CD4-positive, alpha-beta T cell treated with Interleukin-4 for 1 hour (primary cell): ENCODE data around the gene UBASH3B.
"Not testable (repeated sequence)": the region's sequence is repeated elsewhere in the genome, so short reads cannot be mapped to it uniquely, and the experiment has no call there.

Experiments
- DNase-seq, 2 donors: peaks; one replicate each; pipeline ENCODE4 v3.0.0-alpha.2; 2020 to 2022

UBASH3B gene

DNA sequence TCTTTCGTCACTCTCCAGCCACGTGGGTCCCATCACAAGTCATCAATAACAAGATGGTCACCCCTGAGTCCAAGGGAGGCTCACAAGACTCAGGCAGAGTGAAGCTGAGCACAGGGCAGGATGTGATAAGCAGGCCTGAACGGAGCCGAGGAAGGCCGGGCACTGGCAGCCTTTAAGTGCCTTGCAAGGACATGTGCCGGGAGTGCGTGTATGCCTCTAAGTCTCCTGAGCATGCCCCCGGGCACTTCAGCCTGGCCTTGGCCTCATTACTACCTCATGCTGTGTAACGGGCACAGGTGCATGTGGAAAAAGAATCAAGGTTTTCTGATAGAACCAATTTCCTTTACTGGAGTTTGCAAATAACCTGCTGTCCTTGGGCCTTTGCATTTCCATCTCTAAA, 55.8 kb downstream of the UBASH3B start:
- no peak for DNase-seq

DNA sequence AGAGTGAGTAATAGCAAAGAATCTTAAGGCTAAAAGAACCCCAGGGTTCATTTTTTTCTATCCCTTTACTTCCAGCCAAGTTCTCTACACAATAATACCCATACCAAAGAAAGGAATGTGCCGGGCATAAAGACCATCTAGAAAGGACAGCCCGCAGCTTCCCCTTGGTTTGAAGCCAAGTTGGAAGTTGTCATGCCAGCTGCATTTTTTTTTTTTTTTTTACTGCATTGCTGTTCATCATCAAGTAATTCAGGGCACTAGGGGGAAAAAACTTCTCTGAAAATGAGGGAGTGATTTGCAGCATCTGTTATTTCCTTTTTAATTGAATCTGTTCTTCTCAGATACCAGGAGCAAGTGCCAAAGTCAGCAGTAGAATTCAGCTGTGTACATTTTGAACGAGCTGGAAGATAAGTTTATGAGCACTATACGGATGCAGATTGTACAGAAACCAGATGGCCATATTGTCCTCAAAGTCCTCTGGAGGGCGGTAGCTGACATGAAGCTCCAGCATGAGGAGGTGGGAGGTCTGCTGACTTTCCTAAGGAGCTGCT, 56.4 kb downstream of the UBASH3B start:
- no peak for DNase-seq

DNA sequence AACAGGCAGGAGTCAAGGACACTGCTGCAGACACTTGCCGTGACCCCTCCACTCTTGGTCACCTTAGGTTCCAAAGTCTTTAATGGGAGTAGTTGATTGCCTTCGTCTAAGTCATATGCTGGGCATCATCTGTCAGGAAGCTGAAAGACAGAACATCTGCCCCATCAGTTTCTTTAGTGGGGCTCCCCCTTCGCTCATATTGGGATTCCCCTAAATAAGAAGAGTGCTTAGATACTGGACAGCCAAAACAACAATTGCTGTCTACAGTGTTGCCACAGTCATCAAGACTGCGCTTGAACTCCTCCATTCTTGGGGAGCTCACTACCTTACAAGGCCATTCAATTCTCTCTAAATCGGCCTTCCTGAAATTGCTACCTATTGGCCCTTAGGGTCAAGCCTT, 58.5 kb downstream of the UBASH3B start:
- peak in 1 of 2 donors; percentile 60 for DNase-seq

DNA sequence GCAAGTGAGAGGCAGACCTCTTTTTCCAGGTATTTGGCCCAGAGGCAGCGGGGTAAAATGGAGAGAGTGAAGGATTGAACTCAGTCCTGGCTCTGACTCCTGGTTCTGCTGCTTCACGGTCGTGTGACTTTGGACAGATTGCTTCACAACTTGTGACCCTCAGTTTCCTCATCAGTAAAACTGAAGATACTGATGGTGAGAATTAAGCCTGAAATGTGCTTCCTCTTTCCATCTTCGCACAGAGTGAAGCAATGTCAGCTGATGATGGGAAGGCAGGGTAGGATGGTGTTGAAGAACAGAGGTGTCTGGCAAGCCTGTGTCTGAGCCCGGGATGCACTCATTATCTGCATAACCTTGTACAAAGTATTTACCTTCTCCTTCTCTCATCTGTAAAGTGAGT, 59.0 kb downstream of the UBASH3B start:
- peak in 1 of 2 donors; percentile 53 for DNase-seq

DNA sequence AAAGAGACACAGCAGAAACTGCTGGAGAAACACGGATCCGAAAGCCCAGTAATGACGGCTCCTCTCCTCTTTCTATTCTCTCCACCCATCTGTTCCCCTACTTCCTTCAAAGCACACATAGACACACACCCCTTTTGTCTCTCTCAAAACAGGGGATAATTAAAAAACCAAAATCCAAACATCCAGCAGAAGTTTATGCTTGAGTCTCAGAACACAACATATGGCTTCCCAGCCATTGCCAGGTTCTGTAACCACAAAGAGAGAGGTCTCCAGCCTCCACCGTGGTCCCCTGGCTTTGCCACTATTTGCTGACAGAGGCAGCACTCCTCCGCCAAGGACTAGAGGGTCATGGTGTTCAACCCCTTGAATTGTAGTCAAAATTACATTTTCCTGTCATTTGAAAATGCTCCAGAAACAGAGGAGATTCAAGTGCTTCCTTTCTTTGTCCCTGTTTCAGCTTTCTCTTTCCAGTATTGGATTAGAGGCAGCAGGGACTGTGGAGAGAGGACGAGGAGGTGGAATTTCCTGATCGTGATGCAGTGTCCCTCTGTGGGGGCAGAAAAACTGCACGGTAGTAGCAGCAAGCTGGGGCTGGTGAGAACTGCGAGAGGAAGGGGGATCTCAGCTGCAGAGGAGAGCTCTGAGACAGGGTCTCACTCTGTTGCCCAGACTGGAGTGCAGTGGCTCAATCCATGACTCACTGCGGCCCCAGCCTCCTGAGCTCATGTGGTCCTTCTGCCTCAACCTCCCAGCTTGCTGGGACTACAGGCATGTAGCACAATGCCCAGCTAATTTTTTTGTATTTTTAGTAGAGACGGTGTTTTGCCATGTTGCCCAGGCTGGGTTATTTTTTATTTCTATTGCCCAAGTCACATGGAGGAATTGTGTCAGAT, 60.3 kb downstream of the UBASH3B start:
- DNase-seq = no peak

DNA sequence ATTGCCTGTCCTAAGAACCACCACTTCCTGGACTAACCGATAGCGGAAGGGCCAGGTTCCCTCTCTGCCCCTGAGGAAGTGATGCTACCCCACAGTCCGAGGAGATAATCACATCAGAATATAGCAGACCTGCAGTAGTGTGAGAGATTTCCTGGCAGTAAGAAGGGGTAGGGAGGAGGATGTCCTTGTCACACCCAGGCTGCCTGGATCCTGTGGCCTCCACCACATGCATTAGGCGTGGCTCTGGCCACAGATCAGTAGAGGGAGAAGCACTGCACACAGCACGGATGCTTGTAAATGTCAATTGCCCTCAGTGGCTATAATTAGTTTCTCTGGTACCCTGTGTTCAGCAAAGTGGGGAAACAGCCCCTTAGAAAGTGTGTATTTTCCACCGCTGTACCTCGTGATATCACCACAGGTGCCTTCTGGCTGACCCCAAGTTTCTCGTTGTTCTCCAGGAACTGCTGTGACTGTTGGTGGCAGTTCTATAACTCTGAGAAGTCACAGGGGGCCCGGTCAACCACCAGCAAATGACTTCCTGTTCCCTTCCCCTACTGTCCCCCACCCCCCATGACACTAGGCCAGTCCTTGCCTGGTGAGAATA, 61.8 kb downstream of the UBASH3B start:
- DNase-seq = peak; percentile 44 to 76

DNA sequence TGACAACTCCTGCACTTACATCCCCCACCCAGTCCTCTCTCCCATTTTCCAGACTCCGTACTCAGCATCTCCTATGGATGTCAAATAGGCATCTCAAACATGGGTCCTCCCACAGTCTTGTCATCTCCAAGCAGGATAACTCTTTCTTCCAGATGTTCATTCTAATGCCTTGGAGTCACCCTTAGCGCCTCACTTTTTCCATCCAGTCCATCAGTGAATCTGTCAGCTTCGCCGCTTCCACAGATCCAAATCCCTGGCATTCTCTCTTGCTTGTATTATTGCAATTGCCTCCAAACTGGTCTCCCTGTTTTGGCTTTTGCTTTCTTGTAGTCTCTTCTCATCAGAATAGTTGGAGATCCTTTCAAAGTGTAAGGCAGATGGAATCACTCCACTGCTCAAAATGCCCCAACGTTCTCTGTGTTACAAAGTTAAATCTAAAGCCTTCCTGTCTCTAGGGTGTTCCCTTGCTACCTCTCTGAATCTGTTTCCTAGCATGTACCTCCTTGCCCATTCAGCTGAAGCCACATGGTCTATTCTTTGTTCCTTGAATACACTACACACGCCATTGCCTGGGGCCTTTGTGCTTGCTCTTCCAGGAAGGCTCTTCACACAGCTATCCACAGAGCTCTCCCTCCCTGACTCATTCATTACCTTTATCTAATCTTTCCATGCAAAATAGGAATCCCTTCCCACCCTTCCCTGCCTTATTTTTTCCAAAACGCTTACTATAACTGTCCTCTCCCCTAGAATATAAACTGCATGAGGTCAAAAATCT, 64.8 kb downstream of the UBASH3B start:
- no peak for DNase-seq

DNA sequence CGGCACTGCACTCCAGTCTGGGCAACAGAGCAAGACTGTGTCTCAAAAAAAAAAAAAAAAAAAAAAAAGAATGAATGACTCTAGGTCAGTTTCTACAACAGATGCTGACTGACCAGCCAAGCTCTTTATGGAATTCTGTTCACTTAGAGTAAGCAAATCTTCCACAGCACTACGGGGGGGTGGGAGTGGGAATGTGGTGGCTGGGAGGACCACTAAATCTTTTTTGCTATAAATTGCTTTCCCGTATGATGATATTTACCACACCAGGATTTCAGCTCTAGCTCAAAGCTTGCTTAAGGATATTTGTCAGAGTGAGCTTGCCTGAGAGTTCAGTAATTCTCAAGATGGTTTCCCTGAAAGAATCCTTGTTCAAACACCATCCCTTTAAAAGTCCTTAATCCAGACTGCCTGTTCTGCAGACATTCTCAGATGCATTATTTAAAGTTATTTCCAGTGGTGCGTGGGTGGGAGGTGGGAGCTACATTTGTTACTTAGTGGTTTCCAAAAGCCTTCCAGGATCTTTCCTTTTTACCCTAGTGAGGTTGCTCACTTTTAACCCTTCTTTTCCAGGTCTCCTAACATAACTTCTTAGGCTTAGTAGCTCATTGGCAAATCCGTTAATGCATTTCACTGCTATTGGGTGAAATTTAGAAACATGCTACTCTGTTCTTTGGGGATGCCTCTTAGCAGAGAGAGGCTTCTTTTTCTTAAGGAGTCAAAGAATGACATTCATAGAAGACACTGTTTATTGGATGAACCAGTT, 65.9 kb downstream of the UBASH3B start:
- no peak for DNase-seq

DNA sequence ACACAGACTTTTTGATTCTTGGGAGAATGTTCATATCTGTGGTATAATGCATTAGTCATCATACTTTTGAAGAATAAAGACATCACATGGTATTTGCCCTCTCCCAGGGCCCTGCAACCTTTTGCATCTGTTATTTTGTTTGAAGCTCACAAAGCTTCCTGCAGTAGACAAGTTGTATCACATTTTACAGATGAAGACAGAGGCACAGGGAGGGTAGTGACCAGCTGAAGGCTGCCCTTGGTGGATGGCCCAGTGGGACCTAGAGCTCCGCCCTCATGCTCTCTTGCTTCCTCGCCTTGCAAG, 66.4 kb downstream of the UBASH3B start:
- DNase-seq = peak in 1 of 2 donors; percentile 30

DNA sequence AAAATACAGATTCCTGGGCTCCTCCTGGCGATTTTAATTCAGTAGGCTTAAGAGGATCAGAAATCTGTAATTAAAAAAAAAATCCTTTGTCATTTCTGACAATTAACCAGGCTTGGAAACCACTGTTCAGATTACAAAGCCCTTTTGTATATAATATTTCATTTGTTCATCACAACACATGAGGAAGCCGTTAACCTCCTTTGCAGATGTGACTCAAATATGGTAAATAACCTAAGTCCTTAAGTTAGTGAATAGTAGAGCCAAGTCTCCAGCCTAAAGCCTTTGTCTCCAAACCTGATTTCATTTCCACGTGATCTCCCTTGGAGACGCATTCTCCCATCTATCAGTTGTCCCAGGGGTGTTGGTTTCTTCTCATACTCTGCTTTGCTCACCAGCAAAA, 67.6 kb downstream of the UBASH3B start:
- no peak for DNase-seq

DNA sequence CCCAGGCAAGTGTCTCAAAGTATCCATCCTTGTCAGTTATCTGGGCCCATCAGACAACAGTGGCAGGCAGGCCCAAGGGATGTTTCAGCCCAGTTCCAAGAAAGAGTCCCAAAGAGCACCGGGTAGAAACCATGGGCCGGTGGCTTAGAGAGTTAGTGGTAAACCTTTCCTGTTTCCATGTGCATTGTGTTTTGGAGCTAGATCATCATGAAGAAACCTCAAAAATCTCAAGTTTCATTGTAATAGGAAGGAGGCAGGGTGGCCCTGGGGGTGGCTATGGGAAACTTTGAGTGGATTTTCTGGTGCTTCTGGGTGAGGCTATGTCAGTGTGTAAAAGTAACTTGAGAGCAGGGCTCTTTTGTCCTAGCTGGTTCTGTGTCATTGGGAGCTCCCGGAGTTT, 68.1 kb downstream of the UBASH3B start:
- no peak for DNase-seq

DNA sequence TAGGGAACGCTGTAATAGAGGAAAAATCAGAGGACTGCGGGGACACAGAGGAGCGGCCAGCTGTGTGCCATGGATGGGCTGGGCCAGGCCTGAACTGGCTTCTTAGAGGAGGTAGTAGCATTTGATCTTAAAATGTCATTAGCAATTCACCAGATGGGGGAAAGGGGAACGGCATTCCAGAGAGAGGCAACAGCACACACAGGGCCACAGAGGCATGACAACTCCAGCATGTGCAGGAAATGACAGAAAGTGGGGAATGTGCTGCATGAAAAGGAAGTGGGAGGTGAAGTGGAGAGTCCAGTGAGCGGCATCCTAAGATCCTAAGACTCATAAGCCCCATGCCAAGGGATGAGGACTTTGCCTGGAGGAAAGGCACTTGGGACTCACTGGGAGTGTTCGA, 69.0 kb downstream of the UBASH3B start:
- no peak for DNase-seq

DNA sequence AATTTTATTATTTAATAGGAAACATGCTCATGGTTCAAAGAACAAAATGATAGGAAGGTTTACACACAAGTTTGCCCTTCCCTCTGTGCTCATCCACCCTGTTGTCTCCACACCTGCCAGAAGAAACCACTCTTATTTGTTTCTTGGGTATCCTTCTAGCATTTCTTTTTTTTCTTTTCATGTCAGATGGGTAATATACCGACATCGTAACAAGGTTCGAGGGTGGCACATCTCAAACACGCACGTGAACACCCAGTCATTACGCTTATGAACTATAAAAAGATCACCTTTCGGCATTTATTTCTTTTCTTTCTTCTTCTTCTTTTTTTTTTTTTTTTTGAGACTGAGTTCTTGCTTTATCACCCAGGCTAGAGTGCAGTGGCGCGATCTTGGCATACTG, 70.5 kb downstream of the UBASH3B start:
- no peak for DNase-seq

DNA sequence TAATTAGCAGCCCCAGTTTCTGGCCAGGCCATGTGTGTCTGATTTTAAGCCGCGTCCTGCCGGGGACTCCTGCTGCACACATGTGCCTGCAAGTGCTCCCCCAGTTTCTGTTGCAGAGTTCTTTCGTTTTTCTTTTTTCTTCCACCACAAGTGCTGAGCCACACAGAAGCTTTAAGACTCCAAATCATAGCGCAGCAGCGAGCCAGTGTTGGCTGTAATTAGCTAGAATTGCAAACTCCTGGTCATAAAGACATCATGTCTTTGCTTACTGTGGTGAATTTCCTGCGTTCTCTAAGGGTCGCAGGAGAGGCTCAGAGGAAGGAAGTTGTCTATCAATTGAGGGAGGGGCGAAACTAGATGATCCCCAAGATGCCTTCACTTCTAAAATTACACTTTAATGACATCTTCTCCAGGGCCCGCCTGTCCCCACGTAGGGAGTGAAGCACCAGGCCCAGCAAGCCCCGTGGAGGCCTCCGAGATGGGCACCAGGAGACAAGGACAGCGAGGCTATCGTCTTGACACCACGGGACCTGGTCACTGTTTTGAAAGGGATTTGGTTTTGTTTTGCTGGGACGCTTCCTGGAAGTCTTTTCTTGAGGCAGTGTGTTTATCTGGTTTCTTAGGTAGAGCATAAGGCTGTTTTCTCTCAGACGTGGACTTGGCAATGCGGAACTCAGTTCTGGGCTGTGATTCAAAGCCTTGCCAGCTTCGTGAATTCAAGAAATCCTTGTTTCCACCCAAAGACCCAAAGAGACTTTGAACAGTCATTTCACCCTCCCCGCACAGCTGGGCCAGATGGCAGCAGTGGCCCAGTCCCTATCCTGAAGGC, 71.8 kb downstream of the UBASH3B start:
- peak; percentile 35 to 51 for DNase-seq

DNA sequence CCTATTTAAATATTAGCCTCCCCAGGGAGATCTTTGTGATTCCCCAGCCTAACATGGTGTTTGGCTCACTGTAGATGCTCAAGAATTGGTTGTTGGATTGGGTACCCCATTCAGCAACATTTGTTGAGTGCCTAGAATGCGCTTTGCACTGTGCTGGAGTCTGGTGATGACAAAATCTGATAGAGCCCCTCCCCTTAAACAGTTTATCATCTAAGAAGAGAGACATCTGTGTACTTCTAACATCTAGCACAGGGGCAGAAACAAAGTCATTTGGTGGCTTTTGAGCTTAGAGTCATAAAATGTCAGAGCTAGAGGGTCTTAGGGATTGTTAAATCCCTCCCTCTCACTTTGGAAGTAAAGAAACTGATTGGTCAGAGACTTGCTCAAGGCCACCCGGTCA, 73.0 kb downstream of the UBASH3B start:
- DNase-seq = no peak

DNA sequence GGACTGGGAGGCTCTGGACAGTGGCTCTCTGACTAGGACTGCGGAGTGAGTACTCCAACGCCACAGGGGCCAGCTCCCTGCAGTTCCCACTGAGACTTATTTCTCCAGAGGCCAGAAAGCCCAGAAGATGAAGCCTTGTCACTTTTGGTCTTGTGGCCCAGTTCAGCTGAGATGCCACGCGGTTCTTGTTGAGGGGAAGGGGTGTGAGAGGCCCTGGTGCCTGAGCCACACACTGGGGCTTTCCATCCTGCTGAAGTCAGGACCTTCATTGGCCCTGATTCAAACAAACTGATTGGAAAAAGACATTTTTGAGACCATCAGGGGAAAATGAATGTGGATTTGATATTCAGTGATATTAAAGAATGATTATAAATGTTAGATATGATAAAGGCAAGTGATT, 73.6 kb downstream of the UBASH3B start:
- no peak for DNase-seq

DNA sequence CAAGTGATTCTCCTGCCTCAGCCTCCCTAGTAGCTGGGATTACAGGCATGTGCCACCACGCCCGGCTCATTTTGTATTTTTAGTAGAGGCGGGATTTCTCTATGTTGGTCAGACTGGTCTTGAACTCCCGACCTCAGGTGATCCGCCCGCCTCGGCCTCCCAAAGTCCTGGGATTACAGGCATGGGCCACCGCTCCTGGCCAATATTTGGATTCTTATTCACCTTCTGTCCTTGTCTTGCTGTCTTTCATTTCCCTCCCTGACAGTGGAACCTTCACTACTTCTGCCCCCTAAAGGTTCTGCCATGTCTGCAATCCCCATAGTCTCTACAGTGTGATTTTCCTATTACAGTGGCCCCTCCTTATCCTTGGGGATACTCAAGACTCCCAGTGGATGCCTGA, 75.2 kb downstream of the UBASH3B start:
- not testable (repeated sequence) for DNase-seq

DNA sequence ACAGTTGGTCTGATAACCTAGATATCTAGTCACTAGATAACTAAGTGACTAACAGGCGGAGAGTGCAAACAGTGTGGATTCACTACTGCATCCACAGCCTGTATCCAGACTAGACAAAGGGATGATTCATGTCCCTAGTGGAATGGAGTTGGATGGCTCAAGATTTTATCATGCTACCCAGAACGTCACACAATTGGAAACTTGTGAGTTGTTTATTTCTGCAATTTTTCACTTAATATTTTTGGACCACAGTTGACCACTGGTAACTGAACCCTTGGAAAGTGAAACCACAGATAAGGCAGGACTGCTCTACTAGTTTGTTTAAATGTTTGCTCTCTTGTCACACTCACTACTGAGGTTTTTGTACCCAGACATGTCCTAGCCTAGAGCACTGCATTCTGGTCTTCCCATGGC, 76.0 kb downstream of the UBASH3B start:
- DNase-seq = no peak

DNA sequence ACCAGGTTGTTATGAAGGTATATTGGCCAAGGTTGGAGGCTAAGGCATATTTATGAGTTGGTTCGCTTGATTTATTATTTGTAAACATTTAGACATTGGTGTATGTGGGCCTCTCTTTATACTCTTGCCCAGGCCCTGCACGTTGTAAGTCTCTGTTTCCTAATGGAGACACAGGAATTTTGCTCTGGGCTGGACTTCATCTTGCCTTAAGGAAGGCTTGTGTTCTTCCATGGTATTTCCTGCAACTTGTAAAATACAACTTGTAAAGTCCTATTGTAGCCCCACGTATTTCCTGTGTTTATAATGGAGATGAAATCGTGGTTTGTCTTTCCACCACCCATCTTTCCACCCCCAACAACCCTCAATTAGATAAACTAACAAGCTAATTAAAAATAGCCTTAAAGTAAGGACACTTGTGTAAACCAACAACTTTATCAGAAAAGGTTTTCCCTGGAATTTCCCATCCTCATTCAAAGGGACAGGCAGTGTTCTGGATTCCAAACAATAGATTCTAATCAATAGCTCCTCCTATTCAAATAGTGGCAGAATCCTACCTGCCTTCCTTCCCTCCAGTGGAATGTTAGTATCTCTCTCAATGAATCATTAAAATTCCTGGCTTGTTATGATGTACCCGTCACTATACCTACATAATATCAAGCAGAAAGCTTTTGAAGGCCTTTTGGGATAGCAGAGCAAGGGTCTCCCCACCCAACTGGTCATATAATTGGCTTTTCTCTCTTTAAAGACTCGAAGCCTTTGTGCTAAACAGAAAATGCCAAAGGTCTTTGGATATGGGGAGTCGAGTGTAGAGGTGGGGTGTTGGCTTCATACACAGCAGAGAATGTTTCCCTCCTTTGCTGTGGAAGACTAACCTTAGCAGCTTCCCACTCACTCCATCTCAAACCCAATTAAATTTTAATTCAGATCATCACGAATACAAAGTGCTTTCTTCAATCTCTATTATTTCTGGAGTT, 77.1 kb downstream of the UBASH3B start:
- no peak for DNase-seq

DNA sequence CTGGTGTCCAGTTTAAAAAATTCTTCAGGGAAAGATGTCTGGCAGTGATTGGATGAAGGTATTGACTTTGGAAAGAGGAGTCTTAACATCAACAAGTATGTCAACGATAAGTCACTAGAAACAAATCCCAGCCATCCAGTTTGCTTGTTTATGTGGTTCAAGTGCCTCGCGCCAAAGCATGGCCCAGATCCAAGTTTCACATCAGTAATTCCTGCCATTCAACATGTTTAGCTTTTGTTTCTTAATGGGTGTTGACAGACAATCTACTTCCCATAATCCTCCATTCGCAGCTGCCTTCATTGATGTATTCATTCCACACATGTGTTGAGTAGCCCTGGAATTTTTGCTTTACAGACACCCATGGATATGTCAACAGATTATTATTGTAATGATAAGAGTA, 77.8 kb downstream of the UBASH3B start:
- DNase-seq = no peak
